ENCODE data around the gene PSPN.
"Not testable (repeated sequence)": the region's sequence is repeated elsewhere in the genome, so short reads cannot be mapped to it uniquely, and the experiment has no call there.

The PSPN gene

DNA sequence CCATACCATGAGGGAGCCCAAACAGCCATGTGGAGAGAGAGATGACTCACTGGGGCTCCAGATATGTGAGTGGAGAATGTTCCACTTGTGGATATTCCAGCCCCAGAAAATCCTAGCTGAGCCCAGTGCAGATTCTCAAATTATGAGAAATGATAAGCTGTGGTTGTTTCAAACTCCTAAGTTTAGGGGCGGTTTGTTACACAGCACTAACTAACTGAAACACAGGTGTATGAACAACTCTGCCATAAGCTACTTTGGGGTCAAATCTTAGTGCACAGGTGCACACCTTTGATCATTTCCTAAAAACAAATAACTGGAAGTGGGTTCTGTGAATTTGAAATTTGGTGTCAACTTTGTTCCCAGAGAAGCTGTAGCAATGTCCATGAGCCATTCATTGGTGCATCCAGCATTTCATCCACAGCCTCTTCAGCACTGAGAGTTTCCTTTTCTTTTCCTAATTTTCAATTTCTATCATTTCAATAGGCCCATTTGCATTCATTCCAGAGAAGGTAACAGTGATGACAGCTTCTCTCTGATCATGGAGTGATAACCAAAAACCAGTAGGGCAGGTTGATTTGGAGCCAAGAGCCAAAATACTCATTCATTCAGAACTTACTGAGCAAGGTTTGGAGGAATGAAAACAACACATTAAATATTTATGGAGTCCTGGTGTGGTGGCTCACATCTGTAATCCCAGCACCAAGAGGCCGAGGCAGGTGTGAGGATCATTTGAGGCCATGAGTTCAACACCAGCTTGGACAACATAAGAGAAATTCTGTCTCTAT is 23.2 kb downstream of the PSPN start:
- no peaks in the 10 kb centered on the region for H3K9me3 ChIP-seq (ENCODE audit: control insufficient read depth, low read length)
- no peak overlapping the region for H3K4me3 ChIP-seq (ENCODE audit: extremely low read depth, insufficient read depth, low read length, poor library complexity, severe bottlenecking)
- no peaks in the 10 kb centered on the region for H3K4me1 ChIP-seq (ENCODE audit: control insufficient read depth, insufficient read depth, low read length, poor library complexity, severe bottlenecking)
- H3K27ac ChIP-seq (ENCODE audit: low read depth, low read length, severe bottlenecking) = no peak overlapping the region
- WGBS, 2 experiments (ENCODE audit: insufficient coverage in 2 of 2) = 91% methylated on average over 2 of the region's 2 CpGs; no CpG with 5 or more reads in 1 of the 2 experiments
- no peaks in the 10 kb centered on the region for H3K36me3 ChIP-seq (ENCODE audit: control insufficient read depth, insufficient read depth, low read length)

DNA sequence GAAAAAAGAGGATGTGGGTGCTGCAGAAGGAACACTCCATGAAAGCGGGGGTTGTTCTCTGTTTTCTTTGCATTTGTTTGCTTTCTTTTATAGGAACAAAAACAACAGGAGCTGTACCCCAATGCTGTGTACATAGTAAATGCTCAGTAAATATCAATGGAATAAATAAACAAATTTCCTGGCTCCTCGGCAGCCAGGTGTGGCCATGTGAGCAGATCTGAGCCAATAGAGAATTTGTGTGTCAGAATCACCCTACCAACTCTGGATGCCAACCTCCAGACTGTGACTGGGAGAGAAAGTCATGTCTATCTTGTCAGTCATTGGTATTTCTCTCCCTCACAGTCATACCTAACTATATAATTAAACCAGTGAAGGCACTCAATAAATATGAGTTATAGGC is 25.0 kb downstream of the PSPN start:
- Histone ChIP-seq H3K4me1 (ENCODE audit: control insufficient read depth, insufficient read depth, low read length, poor library complexity, severe bottlenecking) (no peaks in the 10 kb centered on the region), H3K27ac (ENCODE audit: low read depth, low read length, severe bottlenecking) (no peak overlapping the region), H3K36me3 (ENCODE audit: control insufficient read depth, insufficient read depth, low read length) (no peaks in the 10 kb centered on the region), H3K9me3 (ENCODE audit: control insufficient read depth, low read length) (no peaks in the 10 kb centered on the region), H3K4me3 (ENCODE audit: extremely low read depth, insufficient read depth, low read length, poor library complexity, severe bottlenecking) (no peak overlapping the region)
- 67% methylated on average over 1 of the region's 2 CpGs; no CpG with 5 or more reads in 1 of the 2 experiments for WGBS, 2 experiments (ENCODE audit: insufficient coverage in 2 of 2)

DNA sequence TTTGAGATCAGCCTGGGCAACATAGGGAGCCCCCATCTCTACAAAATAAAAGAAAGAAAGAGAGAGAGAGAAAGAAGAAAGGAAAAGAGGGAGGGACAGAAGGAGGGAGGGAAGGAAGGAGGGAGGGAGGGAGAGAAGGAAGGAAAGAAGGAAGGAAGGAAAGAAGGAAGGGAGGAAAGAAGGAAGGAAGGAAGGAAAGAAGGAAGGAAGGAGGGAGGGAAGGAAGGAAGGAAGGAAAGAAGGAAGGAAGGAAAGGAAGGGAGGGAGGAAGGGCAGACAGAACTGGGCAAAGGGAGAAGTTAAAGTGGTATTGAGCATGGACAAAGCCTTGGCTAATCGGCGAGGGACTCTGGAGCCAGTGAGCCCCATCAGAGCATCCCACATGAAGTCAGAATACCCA is 26.5 kb downstream of the PSPN start:
- H3K36me3 ChIP-seq (ENCODE audit: control insufficient read depth, insufficient read depth, low read length); H3K4me3 ChIP-seq (ENCODE audit: extremely low read depth, insufficient read depth, low read length, poor library complexity, severe bottlenecking); H3K9me3 ChIP-seq (ENCODE audit: control insufficient read depth, low read length); H3K4me1 ChIP-seq (ENCODE audit: control insufficient read depth, insufficient read depth, low read length, poor library complexity, severe bottlenecking); H3K27ac ChIP-seq (ENCODE audit: low read depth, low read length, severe bottlenecking): not testable (repeated sequence)
- WGBS, 2 experiments (ENCODE audit: insufficient coverage in 2 of 2) = 80 to 89% methylated on average over 2 of the region's 2 CpGs

DNA sequence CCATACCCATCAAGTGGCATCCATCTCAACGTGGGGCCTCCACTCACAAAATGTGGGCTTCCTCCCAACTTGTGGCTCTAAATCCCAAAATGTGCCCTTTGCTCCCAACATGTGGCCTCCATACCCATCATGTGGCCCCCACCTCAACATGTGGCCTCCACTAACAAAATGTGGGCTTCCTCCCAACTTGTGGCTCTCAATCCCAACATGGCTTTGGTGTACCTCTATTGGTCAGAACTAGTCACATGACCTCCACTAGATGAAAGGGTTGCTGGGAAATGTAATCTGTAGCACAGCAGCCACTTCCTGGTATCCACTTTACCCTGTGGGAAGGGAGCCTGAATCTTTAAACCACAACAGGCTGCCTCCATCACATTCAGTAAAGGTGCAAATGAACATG is 32.3 kb downstream of the PSPN start:
- Histone ChIP-seq H3K4me3 (ENCODE audit: extremely low read depth, insufficient read depth, low read length, poor library complexity, severe bottlenecking) (no peak overlapping the region), H3K27ac (ENCODE audit: low read depth, low read length, severe bottlenecking) (no peak overlapping the region), H3K9me3 (ENCODE audit: control insufficient read depth, low read length) (peaks cover 5% of the 10 kb centered on the region), H3K36me3 (ENCODE audit: control insufficient read depth, insufficient read depth, low read length) (no peaks in the 10 kb centered on the region), H3K4me1 (ENCODE audit: control insufficient read depth, insufficient read depth, low read length, poor library complexity, severe bottlenecking) (no peaks in the 10 kb centered on the region)
- 67 to 92% methylated on average over 1 of the region's 1 CpG for WGBS, 2 experiments (ENCODE audit: insufficient coverage in 2 of 2)

DNA sequence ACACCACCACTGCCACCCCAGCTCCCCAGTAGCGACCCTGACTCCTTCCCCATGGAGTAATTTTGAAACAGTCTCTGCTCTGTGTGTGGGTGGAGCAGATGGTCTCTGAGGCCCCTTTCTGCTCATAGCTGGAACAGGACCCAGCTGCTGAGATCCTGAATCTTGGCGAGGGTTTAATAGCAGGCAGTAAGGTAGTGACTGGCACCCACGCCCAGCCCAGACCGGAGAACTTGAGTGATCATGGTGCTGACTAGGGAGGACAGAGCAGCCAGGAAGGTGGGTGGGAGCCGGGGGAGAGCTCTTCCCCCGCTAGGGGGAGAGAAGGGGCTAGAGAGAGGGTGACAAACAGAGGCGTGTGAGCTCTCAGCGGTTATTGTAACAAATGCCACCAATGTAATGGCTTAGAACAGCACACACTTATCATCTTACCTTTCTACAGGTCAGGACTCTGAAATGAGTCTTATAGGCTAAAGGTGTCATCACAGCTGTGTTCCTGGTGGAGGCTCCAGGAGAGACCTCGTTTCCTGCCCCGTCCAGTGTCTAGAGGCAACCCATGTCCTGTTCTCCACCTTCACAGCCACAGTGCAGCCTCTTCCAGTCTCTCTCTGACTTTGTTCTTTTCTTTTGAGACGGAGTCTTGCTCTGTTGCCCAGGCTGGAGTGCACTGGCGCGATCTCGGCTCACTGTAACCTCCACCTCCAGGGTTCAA is 35.1 kb downstream of the PSPN start:
- 74 to 77% methylated on average over 8 to 9 of the region's 14 CpGs for WGBS, 2 experiments (ENCODE audit: insufficient coverage in 2 of 2)
- H3K36me3 ChIP-seq (ENCODE audit: control insufficient read depth, insufficient read depth, low read length) = no peaks in the 10 kb centered on the region
- H3K27ac ChIP-seq (ENCODE audit: low read depth, low read length, severe bottlenecking) = no peak overlapping the region
- no peak overlapping the region for H3K4me3 ChIP-seq (ENCODE audit: extremely low read depth, insufficient read depth, low read length, poor library complexity, severe bottlenecking)
- H3K9me3 ChIP-seq (ENCODE audit: control insufficient read depth, low read length) = peaks cover 5% of the 10 kb centered on the region
- no peaks in the 10 kb centered on the region for H3K4me1 ChIP-seq (ENCODE audit: control insufficient read depth, insufficient read depth, low read length, poor library complexity, severe bottlenecking)

DNA sequence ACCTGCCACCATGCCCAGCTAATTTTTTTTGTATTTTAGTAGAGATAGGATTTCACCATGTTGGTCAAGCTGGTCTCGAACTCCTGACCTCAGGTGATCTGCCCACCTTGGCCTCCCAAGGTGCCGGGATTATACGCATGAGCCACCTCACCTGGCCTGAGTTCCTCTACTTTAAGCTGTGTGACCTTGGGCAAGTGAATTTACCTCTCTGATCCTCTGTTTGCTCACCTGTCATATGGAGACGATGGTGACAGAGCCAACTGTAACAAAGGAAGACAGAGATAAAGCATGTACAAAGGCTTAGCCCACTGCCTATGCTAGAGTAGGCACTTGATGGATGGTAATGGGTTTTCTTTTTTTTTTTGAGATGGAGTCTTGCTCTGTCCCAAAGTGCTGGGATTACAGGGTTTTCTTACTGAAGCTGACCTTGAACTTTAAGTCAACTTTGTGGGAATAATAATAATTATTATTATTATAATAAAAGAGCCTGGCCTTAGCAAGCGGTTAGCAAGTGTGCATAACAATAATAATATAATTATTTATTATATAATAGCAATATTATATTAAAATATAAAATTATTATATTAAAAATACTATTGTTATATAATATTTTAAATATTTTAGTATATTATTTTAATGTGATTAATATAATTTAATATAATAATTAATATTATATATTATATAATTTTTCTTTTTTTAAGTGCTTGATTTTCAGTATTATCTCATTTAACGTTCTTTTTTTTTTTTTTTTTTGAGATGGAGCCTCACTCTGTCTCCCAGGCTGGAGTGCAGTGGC is 41.0 kb downstream of the PSPN start:
- no peak overlapping the region for H3K4me3 ChIP-seq (ENCODE audit: extremely low read depth, insufficient read depth, low read length, poor library complexity, severe bottlenecking)
- WGBS, 2 experiments (ENCODE audit: insufficient coverage in 2 of 2) = 77 to 89% methylated on average over 2 to 4 of the region's 6 CpGs
- H3K36me3 ChIP-seq (ENCODE audit: control insufficient read depth, insufficient read depth, low read length) = no peaks in the 10 kb centered on the region
- H3K4me1 ChIP-seq (ENCODE audit: control insufficient read depth, insufficient read depth, low read length, poor library complexity, severe bottlenecking) = no peaks in the 10 kb centered on the region
- peaks cover 5% of the 10 kb centered on the region for H3K9me3 ChIP-seq (ENCODE audit: control insufficient read depth, low read length)
- H3K27ac ChIP-seq (ENCODE audit: low read depth, low read length, severe bottlenecking) = no peak overlapping the region

DNA sequence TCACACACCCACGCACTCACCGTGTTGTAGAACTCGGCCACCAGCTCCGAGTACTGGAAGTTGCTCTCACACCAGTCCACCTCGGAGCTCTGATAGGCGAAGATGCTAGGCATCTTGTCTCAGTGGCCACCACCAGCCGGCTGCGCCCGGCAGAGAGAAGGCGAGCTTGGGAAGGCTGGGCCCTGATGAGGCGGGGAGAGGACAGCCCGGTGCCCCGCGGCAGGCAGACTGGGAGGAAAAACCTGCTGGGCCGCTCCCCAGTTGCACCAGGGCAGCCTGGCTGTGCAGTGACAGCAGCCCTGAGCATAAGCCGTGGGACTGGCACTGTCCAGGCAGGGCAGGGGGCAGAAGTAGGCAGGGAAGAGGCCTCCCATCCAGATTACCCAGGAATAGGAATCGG is 42.3 kb downstream of the PSPN start, which contains the start of gene ACER1:
Gene ACER1, minus strand, starts transcription at position 174 of the 400 bp plus-strand sequence. Its CDS starts 61 bp downstream, at position 113.
- Histone ChIP-seq H3K4me3 (ENCODE audit: extremely low read depth, insufficient read depth, low read length, poor library complexity, severe bottlenecking) (no peak within 1 kb of the TSS), H3K27ac (ENCODE audit: low read depth, low read length, severe bottlenecking) (no peak within 1 kb of the TSS), H3K9me3 (ENCODE audit: control insufficient read depth, low read length) (no peaks in the 10 kb centered on the region), H3K36me3 (ENCODE audit: control insufficient read depth, insufficient read depth, low read length) (no peaks in the 10 kb centered on the region), H3K4me1 (ENCODE audit: control insufficient read depth, insufficient read depth, low read length, poor library complexity, severe bottlenecking) (no peaks in the 10 kb centered on the region)
- WGBS, 2 experiments (ENCODE audit: insufficient coverage in 2 of 2) = 88 to 89% methylated on average over 12 to 15 of the region's 17 CpGs

DNA sequence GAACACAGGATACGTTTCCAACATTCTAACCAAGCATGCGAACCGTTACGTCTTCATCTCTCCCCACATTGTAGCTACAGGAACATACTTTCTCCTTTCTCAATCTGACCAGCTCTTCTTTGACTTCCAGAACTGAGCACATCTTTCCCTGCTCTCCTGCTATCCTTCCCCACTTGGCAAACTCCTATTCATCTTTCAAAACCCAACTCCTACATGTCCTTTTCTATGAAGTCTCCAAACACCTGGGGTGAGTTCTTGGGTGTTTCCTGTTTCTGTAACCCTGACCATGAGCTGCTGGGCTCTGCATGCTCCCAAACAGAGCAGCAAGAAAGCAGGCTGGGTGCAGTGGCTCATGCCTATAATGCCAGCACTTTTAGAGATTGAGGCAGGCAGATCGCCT is 48.9 kb downstream of the PSPN start:
- Histone ChIP-seq H3K27ac (ENCODE audit: low read depth, low read length, severe bottlenecking) (no peak overlapping the region), H3K9me3 (ENCODE audit: control insufficient read depth, low read length) (no peaks in the 10 kb centered on the region), H3K4me1 (ENCODE audit: control insufficient read depth, insufficient read depth, low read length, poor library complexity, severe bottlenecking) (no peaks in the 10 kb centered on the region), H3K36me3 (ENCODE audit: control insufficient read depth, insufficient read depth, low read length) (no peaks in the 10 kb centered on the region), H3K4me3 (ENCODE audit: extremely low read depth, insufficient read depth, low read length, poor library complexity, severe bottlenecking) (no peak overlapping the region)
- 77 to 87% methylated on average over 5 of the region's 5 CpGs for WGBS, 2 experiments (ENCODE audit: insufficient coverage in 2 of 2)

DNA sequence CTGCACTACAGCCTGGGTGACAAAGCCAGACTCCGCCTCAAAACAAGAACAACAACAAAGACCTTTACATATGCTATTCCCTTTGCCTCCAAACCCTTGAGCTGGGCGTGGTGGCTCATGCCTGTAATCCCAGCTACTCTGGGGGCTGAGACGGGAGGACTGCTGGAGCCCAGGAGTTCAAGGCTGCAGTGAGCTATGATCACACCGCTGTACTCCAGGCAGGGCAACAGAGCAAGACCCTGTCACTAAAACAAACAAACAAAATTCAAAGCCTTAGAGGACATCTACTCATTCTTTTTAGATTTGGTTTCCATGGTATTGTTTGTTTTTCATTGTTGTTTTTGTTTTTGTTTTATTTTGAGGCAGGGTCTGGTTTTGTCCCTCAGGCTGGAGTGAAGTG is 50.1 kb downstream of the PSPN start:
- Histone ChIP-seq H3K9me3 (ENCODE audit: control insufficient read depth, low read length) (no peaks in the 10 kb centered on the region), H3K27ac (ENCODE audit: low read depth, low read length, severe bottlenecking) (no peak overlapping the region), H3K4me3 (ENCODE audit: extremely low read depth, insufficient read depth, low read length, poor library complexity, severe bottlenecking) (no peak overlapping the region), H3K36me3 (ENCODE audit: control insufficient read depth, insufficient read depth, low read length) (no peaks in the 10 kb centered on the region), H3K4me1 (ENCODE audit: control insufficient read depth, insufficient read depth, low read length, poor library complexity, severe bottlenecking) (no peaks in the 10 kb centered on the region)
- 48 to 78% methylated on average over 3 of the region's 4 CpGs for WGBS, 2 experiments (ENCODE audit: insufficient coverage in 2 of 2)
